Motor neuron (in vitro differentiated cells): ENCODE results near the gene MBD2. TPM values are rescaled to one million over a fixed set of nuclear protein-coding genes. Genes with fewer than 3 reads are reported as not detected.

Experiments used
- ATAC-seq, 8 experiments: fragments of 200-7000 bp; cut with Tn5 transposase; replicated peaks in 6 of 8; 2 replicates each; pipeline ENCODE4 v1.8.0; 2021; ENCODE audit warnings: mild to moderate bottlenecking in 8 of 8, moderate library complexity in 8 of 8
- H3K27ac ChIP-seq, 2 donors: fragments of 250-450 bp; sonication (Bioruptor Pico); 2 replicates each; pipeline ENCODE4 v1.9.0; 2021; ENCODE audit warnings: antibody characterized with exemption in 2 of 2, mild to moderate bottlenecking in 2 of 2, moderate library complexity in 1 of 2
- H3K4me1 ChIP-seq, 2 donors: fragments of 250-450 bp; sonication (Bioruptor Pico); replicated peaks in 1 of 2; 2 replicates each; pipeline ENCODE4 v1.6.1; 2021; ENCODE audit warnings: antibody characterized with exemption in 2 of 2, mild to moderate bottlenecking in 2 of 2, moderate library complexity in 1 of 2
- H3K4me3 ChIP-seq, 5 donors: fragments of 250-450 bp; sonication (Bioruptor Pico); 2 replicates each; pipeline ENCODE4 v1.9.0; 2021; ENCODE audit warnings: antibody characterized with exemption in 5 of 5, mild to moderate bottlenecking in 5 of 5, moderate library complexity in 4 of 5
- WGBS, 10 experiments: fragments of 450-650 bp; shearing (Covaris generic); methylation state at CpG; one replicate each; pipeline ENCODE4 v1.0.0; 2022; 5-methylcytosine and 5-hydroxymethylcytosine counted together
- in situ Hi-C, 9 experiments: fragments of 400-800 bp; cut with MboI; loops; one replicate each; pipeline ENCODE4 v1.15.0; 2021; ENCODE audit warnings: low sequenced_read_pairs in 9 of 9, low pct_unique_long_range_greater_than_20kb in 2 of 9; ENCODE audit not compliant: unreplicated experiment in 9 of 9
- total RNA-seq, 8 experiments: library from RNA; unstranded; fragments of 300-600 nt; gene quantifications; 2 replicates each; pipeline versions ENCODE4 v1.2.3 to v1.2.4, GENCODE V29; 2022

The MBD2 gene
- total RNA-seq, 8 experiments from 2014 or later, result 11.4 to 37.6 (median 18.3) TPM

DNA sequence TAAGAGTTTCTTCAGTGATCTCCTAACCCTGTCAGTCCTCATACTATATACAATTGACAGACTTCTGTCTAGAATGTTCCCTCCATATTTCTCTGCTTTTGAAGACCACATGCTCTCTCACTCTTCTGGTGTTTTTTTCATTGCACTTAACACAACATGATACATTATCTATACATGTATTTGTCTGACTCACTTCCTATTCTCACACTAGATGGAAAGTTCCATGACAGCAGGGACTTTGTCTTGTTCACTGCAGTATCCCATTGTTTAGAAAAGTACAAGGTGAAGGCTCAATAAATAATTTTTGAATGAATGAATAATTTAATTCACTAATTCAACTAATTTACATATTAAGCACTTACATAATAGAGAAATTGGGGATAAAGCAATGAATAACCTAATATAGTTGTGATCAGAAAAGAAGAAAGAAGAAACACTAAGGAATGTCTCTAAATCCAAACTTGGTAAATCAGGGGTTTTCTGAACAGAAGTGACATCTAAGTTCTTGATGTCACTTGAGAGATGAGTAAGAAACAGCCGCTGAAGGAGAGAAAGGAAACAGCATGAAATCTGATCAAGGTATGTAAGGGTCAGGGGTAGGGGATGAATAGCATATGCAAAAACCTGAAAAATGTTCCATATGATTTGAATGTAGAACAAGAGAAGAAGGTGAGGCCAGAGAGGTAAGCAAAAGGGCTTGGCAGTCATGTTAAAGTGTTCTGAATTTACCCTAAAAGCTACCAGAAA, 42.4 kb downstream of the MBD2 start:
- WGBS, 10 experiments, result 20 to 100% (median 100%) methylated on average over 1 of the region's 1 CpG
- ATAC-seq, result no peak
- in situ Hi-C loops, result no loop called here
- no peaks in the 10 kb centered on the region for H3K4me1 ChIP-seq
- no peak overlapping the region for H3K27ac ChIP-seq
- no peak overlapping the region for H3K4me3 ChIP-seq

DNA sequence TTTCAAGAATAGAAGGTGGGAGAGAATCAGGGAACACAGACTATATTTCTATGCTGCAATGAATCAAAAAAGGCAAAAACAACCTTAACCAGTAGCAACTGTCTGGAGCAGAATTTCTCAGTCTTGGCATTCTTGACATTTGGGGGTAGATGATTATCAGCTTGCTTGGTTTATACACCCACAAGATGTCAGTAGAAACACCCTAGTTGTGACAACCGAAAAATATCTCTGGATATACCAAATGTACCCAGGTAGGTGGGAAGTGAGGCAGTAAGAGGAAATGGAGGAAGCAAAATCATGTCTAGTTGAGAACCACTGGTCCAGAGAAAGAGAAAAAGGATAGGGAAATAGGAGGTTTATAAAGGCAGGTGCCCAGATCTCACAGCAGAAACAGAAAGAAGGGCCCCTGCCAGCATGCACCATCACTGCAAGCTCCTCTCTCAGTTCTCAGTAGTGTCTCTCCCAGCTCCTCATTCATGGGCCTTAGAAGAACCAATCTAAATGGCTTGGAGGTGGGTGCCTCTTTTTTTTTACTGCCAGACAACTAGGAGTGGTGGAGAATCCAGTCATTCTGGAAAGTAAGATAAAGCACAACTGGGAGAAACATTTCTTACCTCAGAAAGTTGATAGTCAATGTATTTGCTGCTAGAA, 50.4 kb downstream of the MBD2 start:
- 100% methylated on average over 1 of the region's 1 CpG; no CpG with 5 or more reads in 8 of the 10 experiments for WGBS, 10 experiments
- no peak overlapping the region for H3K4me3 ChIP-seq
- in situ Hi-C loops, result no loop called here
- no peak for ATAC-seq
- H3K4me1 ChIP-seq, result no peaks in the 10 kb centered on the region
- H3K27ac ChIP-seq, result no peak overlapping the region

DNA sequence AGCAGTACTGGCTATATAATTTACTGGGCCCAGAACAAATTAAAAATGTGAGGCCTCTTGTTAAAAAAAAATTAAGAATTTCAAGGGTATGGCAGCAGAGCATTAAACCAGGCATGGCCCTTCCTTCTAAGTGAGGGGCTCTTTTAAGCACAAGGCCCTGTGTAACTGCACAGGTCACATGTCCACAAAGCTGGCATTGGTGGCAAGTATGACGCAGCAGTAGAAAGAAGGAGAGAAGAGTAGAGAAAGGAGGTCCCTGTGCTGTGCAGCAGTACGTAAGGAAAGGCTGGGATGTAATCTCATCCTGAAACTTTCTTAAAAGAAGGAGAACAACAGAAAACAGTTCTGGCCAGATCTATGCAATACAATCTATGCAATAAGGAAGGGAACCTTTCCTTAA, 51.2 kb downstream of the MBD2 start:
- in situ Hi-C loops, result no loop called here
- Histone ChIP-seq H3K27ac (no peak overlapping the region), H3K4me3 (no peak overlapping the region), H3K4me1 (no peaks in the 10 kb centered on the region)
- 83 to 100% (median 96%) methylated on average over 1 to 2 of the region's 2 CpGs; no CpG with 5 or more reads in 3 of the 10 experiments for WGBS, 10 experiments
- ATAC-seq, result no peak

DNA sequence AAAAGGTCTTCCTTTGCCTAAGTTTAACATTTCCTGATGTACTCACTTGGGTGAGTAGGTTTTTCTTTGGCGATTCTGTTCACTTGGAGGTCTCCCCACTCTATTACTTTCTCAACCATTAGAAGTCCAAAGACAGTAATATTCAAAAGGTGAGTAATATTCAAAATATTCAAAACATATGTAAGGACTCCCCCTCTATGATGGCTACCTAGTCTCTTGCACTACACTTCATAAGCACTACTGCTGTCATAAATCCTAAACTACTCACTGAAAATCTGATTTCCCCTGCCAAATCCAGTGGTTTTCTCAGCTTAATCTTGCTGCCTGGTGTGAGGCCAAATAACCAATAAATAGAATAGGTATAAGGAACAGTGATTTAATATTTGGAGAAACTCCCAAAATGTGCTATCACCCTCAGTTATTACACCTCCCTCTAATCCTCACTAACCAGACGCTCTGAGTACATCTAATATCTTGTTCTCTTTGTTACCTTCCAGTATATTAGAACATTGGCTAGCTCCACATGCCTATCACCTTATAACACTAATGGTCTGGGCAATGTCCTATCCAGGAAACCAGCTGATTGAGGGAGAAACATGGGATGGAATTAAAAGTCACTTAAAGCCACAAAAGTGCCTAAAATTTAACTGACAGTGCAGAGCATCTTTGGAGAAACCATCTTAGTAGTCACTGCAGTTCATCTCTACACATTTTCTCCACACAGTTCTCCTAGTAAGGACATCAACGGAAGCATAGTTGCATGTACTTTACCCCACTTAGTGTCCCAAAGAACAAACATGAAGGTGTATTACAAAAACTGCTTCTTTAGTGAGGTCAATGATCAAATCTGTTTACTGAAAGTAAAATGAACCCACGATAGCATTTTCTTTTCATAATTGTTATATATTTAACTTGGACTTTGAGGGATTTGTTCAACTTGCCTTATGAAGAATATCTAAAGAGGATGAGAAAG, 54.8 kb downstream of the MBD2 start:
- no peak overlapping the region for H3K4me3 ChIP-seq
- WGBS, 10 experiments, result 92 to 100% (median 99%) methylated on average over 1 to 4 of the region's 4 CpGs
- H3K27ac ChIP-seq, result no peak overlapping the region
- in situ Hi-C loops, result no loop called here
- H3K4me1 ChIP-seq, result no peaks in the 10 kb centered on the region
- no peak for ATAC-seq

DNA sequence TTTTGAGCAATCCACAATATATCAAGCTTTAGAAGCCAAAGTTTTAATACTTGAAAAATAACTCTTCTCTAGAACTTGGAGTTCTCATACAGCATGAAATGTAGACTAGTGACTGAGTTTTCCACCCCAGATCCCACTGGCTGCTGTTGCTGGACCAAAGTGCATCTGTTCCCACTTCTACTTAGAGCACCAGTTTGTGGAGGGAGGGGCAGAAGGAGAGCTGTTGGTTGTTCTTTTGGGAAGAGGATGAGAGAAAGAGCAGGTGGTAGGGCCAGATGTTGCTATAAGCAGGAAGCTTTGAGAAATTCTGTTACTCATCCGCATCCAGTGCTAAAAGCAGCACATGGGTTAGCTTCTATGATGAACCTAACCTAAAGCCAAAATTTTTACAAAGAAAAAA, 59.0 kb downstream of the MBD2 start:
- Histone ChIP-seq H3K4me3 (no peak overlapping the region), H3K4me1 (no peaks in the 10 kb centered on the region), H3K27ac (no peak overlapping the region)
- no peak for ATAC-seq
- in situ Hi-C loops, result no loop called here
- WGBS, 10 experiments, result 100% methylated on average over 1 of the region's 1 CpG; no CpG with 5 or more reads in 5 of the 10 experiments

DNA sequence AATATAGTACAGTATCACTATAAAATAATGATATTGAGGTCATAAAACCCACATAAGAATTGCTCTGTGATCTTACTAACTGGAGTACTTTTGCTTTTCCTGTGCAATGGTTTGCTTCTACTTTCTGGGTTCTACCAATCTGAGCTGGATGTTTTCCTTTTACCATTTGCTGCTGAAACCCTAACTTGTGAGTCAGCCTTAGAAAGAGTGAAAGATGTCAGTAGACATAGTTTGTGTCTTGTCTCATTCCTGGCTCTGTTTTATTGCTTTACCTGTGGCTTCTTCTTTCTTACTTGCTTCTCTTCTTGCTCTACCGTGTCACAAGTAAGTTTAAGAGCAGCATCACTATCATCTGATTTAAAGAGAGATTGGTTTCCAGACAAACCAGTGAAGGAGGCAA, 61.0 kb downstream of the MBD2 start:
- no peak for ATAC-seq
- Histone ChIP-seq H3K4me3 (no peak overlapping the region), H3K4me1 (no peaks in the 10 kb centered on the region), H3K27ac (no peak overlapping the region)
- 83 to 100% (median 100%) methylated on average over 1 of the region's 1 CpG; no CpG with 5 or more reads in 5 of the 10 experiments for whole genome bisulfite sequencing, 10 experiments
- in situ Hi-C loops, result no loop called here

DNA sequence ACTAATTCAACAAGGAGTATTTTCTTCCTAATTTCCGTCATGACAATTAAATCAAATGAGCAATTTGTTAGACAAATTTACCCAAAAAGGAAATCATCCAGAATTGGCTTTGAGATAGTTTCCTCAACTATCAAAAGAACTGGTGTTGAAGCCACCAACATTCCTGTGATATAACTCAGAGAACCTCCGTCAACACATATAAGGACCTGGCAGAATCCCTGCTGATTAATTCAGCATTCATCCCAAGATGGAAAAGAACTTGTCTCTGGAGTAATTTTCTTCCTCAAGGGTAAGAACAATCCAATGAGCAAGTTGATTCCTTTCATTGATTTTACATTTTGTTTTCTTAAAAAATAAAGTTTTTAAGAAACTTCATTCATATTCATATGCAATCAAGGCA, 62.0 kb downstream of the MBD2 start:
- in situ Hi-C loops, result no loop called here
- no peak overlapping the region for H3K4me3 ChIP-seq
- no peak for ATAC-seq
- H3K4me1 ChIP-seq, result no peaks in the 10 kb centered on the region
- 24 to 100% (median 67%) methylated on average over 2 of the region's 2 CpGs; no CpG with 5 or more reads in 1 of the 10 experiments for WGBS, 10 experiments
- H3K27ac ChIP-seq, result no peak overlapping the region

DNA sequence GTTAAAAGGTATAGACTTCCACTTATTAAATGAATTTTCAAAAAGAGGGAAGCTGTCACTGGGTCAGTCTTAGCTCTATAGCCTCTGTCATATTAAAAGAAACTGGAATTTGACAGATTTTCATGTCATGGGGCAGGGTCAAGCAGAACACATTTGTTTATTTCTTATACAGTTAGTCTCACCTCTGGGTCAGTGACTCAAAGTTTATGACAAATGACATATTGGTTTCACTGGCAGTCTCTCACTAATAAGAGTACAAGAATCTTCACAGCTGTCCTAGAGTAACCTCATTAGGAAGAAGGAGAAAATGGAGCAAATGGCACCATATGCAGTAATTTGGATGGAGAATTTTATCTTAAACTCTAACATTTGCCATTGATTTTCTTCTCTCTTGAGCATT, 63.2 kb downstream of the MBD2 start:
- H3K4me3 ChIP-seq, result no peak overlapping the region
- ATAC-seq, result no peak
- H3K27ac ChIP-seq, result no peak overlapping the region
- no peaks in the 10 kb centered on the region for H3K4me1 ChIP-seq
- in situ Hi-C loops, result no loop called here

DNA sequence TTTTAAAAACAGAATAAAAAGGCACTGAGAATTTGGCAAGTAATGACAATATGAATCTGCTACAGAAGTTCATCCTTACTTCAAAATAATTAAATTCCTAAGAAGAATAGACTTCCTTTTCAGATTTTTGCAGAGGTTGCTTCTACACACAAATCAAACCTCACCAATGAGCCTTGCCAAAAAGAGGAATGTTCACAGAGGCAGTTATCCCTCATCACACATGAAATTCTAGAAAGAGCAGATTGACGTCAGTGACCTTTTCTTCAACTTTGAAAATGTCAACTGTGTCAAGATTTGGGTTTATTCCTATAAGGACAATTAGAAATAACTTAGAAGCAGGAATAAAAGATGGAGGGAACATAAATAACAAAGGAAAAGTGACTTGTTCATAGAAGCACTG, 64.6 kb downstream of the MBD2 start:
- in situ Hi-C loops, result no loop called here
- Histone ChIP-seq H3K4me3 (no peak overlapping the region), H3K27ac (no peak overlapping the region), H3K4me1 (no peaks in the 10 kb centered on the region)
- ATAC-seq, result no peak
- WGBS, 10 experiments, result 71 to 100% (median 100%) methylated on average over 1 of the region's 1 CpG; no CpG with 5 or more reads in 2 of the 10 experiments

DNA sequence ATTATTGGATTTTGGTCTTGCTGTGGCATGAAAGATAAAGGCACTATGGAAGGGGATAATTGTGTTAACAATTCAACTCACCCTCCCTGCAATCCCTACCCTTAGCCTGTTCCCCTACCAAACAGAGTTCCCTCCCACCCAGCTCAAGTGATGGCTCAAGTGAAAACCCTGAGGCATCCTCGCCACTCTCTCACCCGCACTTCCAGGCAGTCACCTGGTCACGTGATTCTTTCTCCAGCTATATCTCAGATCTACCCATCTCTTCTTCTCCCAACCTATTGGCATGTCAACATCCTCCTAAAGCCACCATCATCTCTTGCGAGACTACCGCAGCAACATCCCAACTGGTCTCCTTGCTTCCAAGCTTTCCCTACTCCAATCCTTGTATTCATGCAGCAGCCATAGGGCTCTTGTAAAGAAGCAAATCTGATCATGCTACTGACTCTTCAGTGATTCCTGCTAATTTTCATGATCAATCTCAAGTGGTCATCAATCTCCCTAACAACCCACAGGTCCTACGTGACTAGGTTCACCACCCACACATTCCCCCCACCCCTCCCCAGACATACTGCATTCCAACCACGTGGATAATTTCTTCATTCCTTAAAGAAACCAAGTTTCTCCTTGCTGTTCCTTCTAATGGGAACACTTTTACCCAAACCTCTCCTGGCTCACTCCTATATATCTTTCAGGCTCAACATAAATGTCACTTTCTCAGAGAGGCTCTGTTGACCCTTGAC, 66.7 kb downstream of the MBD2 start:
- H3K4me3 ChIP-seq, result no peak overlapping the region
- in situ Hi-C loops, result no loop called here
- no peaks in the 10 kb centered on the region for H3K4me1 ChIP-seq
- ATAC-seq, result no peak
- H3K27ac ChIP-seq, result no peak overlapping the region
- 33 to 100% (median 90%) methylated on average over 1 to 7 of the region's 7 CpGs; no CpG with 5 or more reads in 1 of the 10 experiments for WGBS, 10 experiments

DNA sequence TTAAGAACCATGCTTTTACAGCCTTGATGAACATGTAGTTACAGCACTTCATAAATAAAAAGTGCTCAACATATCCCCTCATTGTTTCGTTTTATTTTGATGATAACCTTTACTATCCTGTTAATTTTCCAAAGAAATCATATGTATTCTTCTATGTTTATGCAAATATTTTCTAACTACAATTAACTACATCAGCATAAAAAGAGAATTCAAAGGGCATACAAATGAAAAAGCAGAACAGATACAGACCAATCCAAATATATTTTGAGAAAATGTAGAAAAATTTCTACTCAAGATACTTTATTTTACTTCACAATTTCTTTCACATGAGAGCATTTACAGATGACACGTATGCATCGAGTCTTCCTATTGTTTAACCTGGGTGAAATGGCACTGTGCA, 69.1 kb downstream of the MBD2 start:
- in situ Hi-C loops, result no loop called here
- no peak for ATAC-seq
- 72 to 100% (median 90%) methylated on average over 2 to 3 of the region's 3 CpGs for WGBS, 10 experiments
- Histone ChIP-seq H3K4me3 (no peak overlapping the region), H3K27ac (no peak overlapping the region), H3K4me1 (no peaks in the 10 kb centered on the region)

DNA sequence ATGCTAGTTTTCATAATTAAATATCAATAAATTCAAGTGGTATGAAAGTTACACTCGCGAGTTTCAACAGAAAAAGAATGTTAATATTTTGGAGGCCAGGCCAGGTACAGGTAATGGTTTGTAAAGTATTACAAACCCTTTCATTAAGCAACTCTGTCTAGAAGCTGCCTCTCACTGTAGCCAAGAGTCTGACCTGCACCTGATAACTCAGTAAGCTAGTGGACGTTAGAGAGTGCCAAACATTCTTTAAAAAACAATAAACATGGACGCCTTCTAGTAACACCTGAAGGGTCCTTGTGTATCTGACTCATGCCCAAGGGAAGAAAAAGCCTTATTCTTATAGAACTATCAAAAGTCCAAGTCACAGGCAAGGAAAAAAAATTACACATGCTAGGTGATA, 70.2 kb downstream of the MBD2 start:
- ATAC-seq, result no peak
- no peak overlapping the region for H3K4me3 ChIP-seq
- in situ Hi-C loops, result no loop called here
- H3K27ac ChIP-seq, result no peak overlapping the region
- WGBS, 10 experiments, result 72 to 100% (median 87%) methylated on average over 3 to 4 of the region's 4 CpGs; no CpG with 5 or more reads in 2 of the 10 experiments
- H3K4me1 ChIP-seq, result no peaks in the 10 kb centered on the region
